HG03342 (cell line): ENCODE results near the gene C20orf141.
"Not testable (repeated sequence)": the region's sequence is repeated elsewhere in the genome, so short reads cannot be mapped to it uniquely, and the experiment has no call there.

Source experiments
- ATAC-seq: cut with Tn5 transposase; IDR thresholded peaks from one replicate; pipeline ENCODE4 v1.9.1; 2021; ENCODE audit warnings: mild to moderate bottlenecking, moderate library complexity; ENCODE audit not compliant: unreplicated experiment

Gene C20orf141

GRCh38 chr20:2820084-2820895 lies 5.5 kb downstream of the C20orf141 start:
- no peak for ATAC-seq

DNA sequence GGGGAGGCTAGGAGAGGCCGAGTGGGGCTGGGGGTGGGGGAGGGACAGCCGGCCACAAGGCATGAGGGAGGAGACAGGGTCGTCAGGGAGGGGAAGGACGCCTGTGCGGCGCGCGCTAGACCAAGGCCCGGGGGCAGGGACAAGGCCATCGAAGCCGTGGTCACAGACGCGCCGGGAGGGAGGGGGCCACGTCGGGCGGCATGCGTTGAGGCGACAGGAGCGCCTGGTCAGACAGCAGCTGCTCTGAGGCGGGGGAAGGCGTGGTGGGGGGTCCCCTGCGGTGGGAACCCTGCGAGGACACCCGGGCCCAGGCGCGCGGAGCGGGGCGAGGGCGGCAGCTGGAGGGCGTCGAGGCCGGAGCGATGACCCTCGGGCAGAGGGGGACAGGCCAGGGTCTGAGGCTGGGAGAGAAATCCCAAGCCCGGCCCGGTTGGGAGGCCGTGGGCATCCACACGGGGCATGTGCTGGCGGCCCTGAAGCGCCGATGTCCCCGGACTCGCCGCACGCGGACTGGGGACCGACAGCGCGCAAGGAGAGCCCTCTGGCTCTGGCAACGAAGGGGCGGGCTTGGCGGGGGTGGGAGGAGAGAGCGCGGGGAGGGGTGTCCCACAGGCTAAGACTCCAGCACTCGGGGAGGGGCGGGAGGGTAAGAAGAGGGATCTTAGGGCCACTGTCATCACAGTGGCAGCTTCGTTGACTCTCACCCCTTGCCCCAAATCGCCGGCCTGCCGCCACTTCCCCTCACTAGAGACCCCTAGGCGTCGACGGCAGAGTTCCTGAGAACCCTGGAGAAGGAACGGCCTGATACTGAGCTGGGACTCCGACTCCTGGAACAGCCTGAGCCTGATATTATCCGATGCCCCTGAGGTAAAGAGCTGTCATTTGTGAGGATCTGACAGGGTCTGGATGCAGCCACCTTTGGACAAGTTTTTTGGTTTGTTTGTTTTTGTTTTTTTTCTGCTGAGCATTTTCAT lies 6.4 kb downstream of the C20orf141 start:
- no peak for ATAC-seq

DNA sequence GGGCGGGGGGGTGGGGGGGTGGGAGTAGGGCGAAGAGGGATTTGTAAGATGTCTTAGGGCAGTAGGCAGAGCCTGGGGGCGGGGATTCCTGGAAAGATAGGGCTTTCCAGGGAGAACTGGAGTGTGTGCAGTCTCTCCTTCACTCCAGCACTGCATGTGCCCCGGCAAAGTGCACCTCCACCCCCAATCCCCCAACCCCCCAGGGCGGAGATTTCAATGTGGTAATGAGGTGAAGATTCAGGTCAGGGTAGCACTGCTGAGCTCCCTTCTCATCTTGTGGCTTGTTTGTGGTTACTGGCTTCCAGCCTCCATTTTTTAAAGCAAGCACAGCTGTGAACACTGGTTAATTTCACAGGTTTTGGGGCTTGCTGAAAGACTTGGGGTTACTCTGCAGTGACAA lies 7.3 kb downstream of the C20orf141 start:
- ATAC-seq = no peak

- ATAC-seq = no peak
These were observed 11.0 kb downstream of the C20orf141 start for GRCh38 chr20:2825761-2826160.

GRCh38 chr20:2826655-2827054 lies 11.9 kb downstream of the C20orf141 start:
- no peak for ATAC-seq

DNA sequence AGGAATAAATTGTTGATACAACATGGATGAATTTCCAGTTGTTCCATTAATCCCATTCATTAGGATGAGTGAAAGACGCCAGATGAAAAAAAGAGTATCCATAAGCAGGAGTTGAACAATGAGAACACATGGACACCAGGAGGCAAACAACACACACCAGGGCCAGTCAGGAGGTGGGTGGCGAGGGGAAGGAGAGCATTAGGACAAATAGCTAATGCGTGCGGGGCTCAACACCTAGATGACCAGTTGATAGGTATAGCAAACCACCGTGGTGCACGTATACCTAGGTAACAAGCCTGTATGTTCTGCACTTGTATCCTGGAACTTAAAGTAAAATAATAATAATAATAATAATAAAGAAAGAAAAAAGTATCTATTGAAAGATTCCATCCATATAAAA lies 14.6 kb downstream of the C20orf141 start:
- ATAC-seq = no peak

- ATAC-seq = not testable (repeated sequence)
These were observed 16.4 kb downstream of the C20orf141 start for GRCh38 chr20:2831206-2831605.

DNA sequence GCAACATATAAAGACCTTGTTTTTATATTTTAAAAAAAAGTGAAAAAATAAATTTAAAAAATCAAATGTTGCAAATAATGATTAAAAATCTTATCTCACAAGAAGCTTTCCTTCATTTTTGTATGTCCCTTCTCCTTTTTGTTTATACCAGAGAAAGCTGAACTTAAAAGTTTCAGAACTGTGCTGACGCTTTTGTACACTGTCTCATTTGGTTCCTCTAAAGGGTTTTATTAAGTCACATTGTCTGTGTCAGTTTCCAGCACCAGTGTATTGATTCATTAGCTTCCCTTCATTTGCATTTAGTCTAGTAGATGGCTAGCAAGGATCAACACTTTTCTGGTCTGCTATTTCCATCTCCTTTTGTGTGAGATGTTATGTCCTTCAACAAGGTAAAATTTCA lies 19.0 kb downstream of the C20orf141 start:
- ATAC-seq = no peak

GRCh38 chr20:2834401-2835110 lies 19.8 kb downstream of the C20orf141 start:
- ATAC-seq = no peak

DNA sequence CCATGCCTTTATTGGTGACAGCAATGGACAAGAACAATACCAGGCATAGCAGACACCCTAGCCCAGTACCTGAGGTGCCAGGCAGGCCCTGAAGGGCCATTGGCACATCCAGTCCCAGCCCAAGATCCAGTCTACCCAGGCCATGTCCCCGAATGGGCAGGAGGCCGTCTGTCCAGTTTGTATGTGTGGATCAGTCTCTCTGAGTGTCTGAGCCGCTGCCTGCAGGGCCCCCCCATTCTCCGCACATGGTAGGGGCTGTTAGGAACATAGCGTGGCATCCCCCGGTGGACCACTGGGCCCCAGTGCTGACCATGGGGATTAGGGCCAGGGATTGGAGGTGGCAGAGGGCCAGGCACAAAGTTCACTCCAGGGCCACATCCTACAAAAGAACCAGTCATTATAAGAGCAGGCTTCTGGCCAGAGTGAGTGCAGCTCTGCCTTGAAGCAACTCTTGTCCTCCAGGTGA lies 20.6 kb downstream of the C20orf141 start:
- no peak for ATAC-seq

DNA sequence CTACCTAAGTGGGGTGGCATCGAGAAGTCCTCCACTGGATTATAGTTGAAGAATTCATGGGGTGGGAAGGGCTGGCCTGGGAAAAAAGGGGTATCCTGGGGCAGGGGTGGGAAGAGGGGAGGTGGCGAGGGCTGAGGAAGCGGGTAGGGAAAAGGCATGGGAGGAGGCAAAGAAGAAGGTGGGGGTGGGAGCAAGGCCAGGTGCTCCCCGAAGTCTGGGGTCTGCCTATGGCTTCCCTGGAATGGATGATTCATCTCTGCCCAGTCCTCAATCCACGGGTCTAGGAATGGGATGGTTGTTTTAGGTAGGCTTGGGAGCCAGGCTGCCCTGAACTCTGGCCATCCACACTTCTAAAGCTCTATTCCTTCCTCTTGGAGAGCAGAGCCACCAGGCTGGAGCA lies 21.2 kb downstream of the C20orf141 start:
- ATAC-seq = no peak

DNA sequence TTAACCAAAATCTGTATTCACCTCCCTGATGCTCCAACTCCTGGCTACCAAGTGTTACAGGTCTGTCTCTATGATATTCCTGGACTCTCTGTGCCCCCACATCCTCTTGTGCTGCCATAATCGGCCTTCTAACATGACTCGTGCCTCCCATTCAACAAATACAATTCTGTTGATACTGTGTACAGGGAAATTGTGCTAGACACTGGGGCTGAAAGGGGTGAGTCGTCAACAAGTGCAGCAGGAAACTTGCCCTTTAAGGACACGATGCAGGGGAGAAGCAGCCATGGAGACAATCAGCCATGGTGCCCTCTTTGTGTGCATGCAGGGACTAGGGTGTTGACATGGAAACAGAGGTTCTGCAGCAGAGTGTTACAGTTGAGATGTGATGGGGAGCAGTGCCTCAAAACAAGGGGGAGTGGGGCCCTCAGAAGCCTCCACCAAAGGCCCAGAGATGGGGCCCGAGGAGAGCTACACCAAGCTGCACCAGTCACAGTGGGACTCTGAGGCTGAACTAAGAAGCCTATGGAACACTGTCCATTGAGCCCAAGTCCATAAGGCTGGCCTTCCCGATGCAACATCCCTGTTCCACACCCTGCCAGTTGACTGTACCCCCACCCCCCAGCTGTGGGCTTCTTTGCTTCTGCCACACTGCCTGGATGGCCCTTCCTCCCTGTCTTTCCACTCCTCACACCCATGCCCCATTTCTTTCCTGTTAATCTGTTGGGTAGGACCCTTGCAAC lies 22.6 kb downstream of the C20orf141 start:
- ATAC-seq = no peak

DNA sequence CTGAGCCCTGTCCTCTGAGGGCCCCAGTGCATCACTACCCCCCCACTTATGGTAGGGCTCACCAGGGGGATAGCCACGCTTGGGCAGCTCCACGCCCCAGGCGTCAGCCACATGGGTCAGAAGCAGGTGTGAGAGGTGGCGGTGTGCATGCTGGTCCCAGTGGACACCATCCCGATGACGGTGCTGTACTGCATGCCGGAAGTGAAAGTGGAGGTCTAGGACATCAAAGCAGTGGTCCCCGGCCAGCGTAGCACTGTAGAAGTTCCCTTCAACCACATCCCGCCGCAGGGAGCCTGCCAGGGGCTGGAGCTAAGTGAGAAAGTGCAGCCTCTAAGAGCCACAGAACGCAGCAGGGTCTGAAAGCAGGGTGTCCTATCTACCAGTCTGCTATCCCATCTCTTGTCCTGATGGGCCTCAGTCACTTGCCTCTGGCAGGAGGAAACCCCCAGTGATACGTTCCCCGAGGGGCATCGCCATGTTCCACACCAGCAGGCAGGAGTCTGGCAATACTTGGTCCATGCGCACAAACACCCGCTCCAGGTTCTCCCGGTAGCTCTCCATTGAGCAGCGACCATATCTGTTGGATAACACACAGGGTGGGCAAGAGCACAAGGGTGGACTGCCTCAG lies 23.5 kb downstream of the C20orf141 start:
- ATAC-seq = no peak

- no peak for ATAC-seq
These were observed 24.3 kb downstream of the C20orf141 start for GRCh38 chr20:2838847-2839671.

- ATAC-seq = no peak
These were observed 24.9 kb downstream of the C20orf141 start for GRCh38 chr20:2839732-2840137.

DNA sequence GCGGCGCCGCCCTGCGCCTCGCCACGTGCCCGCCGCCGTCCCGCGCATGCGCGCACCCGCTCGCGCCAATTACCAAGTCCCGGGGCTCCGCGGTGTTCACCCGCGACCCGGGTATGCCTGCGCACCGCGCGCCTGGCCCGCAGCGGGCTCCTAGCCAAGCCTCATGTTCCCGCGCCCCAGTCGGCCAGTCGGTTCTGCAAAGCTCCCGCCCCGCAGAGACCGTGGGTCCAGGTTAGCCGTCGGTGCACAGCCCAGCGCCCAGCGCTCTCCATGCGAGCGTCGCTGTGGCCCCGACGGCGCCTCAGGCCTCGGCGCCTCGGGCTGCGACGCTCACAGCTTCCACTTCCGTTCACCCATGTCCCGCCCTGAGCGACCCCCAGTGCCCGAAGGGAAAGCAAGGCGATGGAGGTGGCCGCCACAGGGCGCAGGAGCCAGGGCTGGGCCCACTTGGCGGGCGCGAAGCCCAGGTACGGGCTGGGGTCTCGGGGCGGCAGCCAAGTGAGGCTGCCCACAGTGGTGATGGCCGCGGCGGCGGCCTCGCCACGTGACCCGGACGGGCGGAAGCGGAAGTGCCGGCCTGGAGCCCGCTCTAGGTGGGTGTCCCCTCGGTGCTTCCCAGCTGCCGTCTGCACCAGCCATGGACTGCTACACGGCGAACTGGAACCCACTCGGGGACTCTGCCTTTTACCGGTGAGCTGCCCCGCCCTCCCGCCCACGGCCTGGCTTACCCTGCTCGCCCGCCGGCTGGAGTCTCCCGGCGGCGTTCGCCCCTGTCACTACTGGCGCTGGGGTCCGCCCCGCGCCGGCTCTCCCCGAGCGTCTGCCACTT lies 25.6 kb downstream of the C20orf141 start, which contains the start of the genes PCED1A and VPS16:
Gene PCED1A, minus strand, starts transcription at position 518 of the 829 bp plus-strand sequence. CDS start 743 bp downstream, outside the sequence.
Gene VPS16, plus strand, starts transcription at position 608 of the 829 bp plus-strand sequence. Its CDS starts 30 bp downstream, at position 638.
- ATAC-seq = peak; percentile 92

DNA sequence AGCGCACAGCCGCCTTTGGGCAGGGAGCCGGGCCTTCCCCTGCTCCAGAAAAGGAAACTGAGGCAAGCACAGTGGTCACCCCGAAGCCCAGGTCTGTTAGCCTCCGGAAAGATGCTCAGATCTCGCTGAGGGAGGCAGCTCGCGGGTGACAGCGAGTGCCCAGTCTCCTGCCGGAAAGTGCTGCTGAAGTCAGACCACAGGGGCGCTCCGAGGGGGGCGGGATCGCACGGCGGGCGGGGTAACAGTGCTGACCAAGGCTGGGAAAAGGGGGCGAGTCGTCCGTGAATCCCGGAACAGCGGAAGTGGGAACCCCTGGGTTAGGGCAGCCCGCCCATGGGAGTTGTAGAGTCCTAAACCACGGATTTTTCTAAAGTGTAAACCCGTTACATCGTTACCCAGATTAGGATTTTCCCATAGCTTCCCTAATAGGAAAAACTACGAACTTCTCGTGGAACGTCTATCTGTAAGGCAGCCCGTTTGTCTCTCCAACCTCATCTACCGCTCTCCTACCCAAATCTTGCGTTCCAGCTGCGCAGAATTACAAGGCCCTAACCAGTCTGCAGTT lies 26.3 kb downstream of the C20orf141 start:
- peak; percentile 28 for ATAC-seq
